CD14-positive monocyte (primary cell): ENCODE data around the gene ST7. TPM values are rescaled to one million over a fixed set of nuclear protein-coding genes. Genes with fewer than 3 reads are reported as not detected.

ENCODE experiments used
- DNase-seq, 3 donors: peaks; one replicate each; pipeline ENCODE4 v3.0.0-alpha.2; 2011 to 2022
- H2AFZ ChIP-seq: 2 replicates; pipeline ENCODE4 v1.6.0; 2012; ENCODE audit warnings: mild to moderate bottlenecking, low read depth, low read length, inconsistent platforms; ENCODE audit not compliant: insufficient read depth, poor library complexity, severe bottlenecking
- H3K27ac ChIP-seq, 2 donors: 1 replicate in 1 of 2; 2 replicates in 1 of 2; pipeline ENCODE4 v1.5.1; 2012 to 2013; ENCODE audit warnings: low read length in 2 of 2, control low read depth in 1 of 2, inconsistent platforms in 1 of 2, low read depth in 1 of 2, mild to moderate bottlenecking in 1 of 2
- H3K27me3 ChIP-seq, 2 donors: one replicate each; pipeline versions ENCODE4 v1.6.0 to v1.6.1; 2011 to 2013; ENCODE audit warnings: low read length in 2 of 2; ENCODE audit not compliant: control insufficient read depth in 2 of 2, insufficient read depth in 2 of 2
- H3K36me3 ChIP-seq, 2 donors: replicated peaks in 1 of 2; 1 replicate in 1 of 2; 2 replicates in 1 of 2; pipeline versions ENCODE4 v1.5.1 to v1.6.1; 2012 to 2013; ENCODE audit warnings: low read length in 2 of 2, control low read depth in 1 of 2, inconsistent platforms in 1 of 2, mild to moderate bottlenecking in 1 of 2; ENCODE audit not compliant: insufficient read depth in 2 of 2, control insufficient read depth in 1 of 2
- H3K4me1 ChIP-seq, 2 donors: 1 replicate in 1 of 2; 2 replicates in 1 of 2; pipeline versions ENCODE4 v1.5.1 to v1.6.1; 2012 to 2013; ENCODE audit warnings: low read length in 2 of 2, control low read depth in 1 of 2, inconsistent platforms in 1 of 2, mild to moderate bottlenecking in 1 of 2, moderate library complexity in 1 of 2; ENCODE audit not compliant: insufficient read depth in 2 of 2, control insufficient read depth in 1 of 2
- H3K4me2 ChIP-seq: replicated peaks from 2 replicates; pipeline ENCODE3; 2012; ENCODE audit warnings: low read length, moderate library complexity, mild to moderate bottlenecking; ENCODE audit not compliant: poor library complexity, severe bottlenecking; ENCODE audit errors: extremely low read depth
- H3K4me3 ChIP-seq, 3 experiments: fragments of 200-600 bp in 1 of 3; sonication (generic) in 1 of 3; replicated peaks in 1 of 3; 1 replicate in 2 of 3; 2 replicates in 1 of 3; pipeline ENCODE4 v1.5.1; 2011 to 2013; ENCODE audit warnings: low read length in 3 of 3, mild to moderate bottlenecking in 3 of 3, control low read depth in 2 of 3, low read depth in 2 of 3, inconsistent platforms in 1 of 3, moderate library complexity in 1 of 3
- H3K79me2 ChIP-seq: 2 replicates; pipeline ENCODE4 v1.6.0; 2012; ENCODE audit warnings: mild to moderate bottlenecking, control low read depth, inconsistent platforms, low read length, moderate library complexity; ENCODE audit not compliant: insufficient read depth
- H3K9ac ChIP-seq: 2 replicates; pipeline ENCODE4 v1.6.0; 2017; ENCODE audit warnings: low read length, mild to moderate bottlenecking; ENCODE audit not compliant: insufficient read depth, poor library complexity, severe bottlenecking
- H3K9me3 ChIP-seq, 2 donors: replicated peaks in 1 of 2; 1 replicate in 1 of 2; 2 replicates in 1 of 2; pipeline versions ENCODE4 v1.5.1 to v1.6.1; 2012 to 2013; ENCODE audit warnings: low read length in 2 of 2, control low read depth in 1 of 2; ENCODE audit not compliant: control insufficient read depth in 1 of 2, insufficient read depth in 1 of 2
- H4K20me1 ChIP-seq: 2 replicates; pipeline ENCODE4 v1.6.0; 2012; ENCODE audit warnings: mild to moderate bottlenecking, low read length, control low read depth, moderate library complexity; ENCODE audit not compliant: insufficient read depth
- H3K27ac Mint-ChIP-seq, 7 donors: one replicate each; pipeline ENCODE4 v1.8.0; 2020; ENCODE audit warnings: mild to moderate bottlenecking in 7 of 7, mixed read lengths in 7 of 7, moderate library complexity in 6 of 7, inconsistent platforms in 2 of 7
- H3K27me3 Mint-ChIP-seq, 3 donors: one replicate each; pipeline ENCODE4 v1.8.0; 2021 to 2022; ENCODE audit warnings: low read depth in 3 of 3, mild to moderate bottlenecking in 3 of 3, mixed read lengths in 3 of 3, moderate library complexity in 3 of 3, inconsistent platforms in 1 of 3
- H3K36me3 Mint-ChIP-seq, 2 donors: one replicate each; pipeline ENCODE4 v1.8.0; 2020; ENCODE audit warnings: mixed read lengths in 2 of 2, inconsistent platforms in 1 of 2, mild to moderate bottlenecking in 1 of 2
- H3K4me1 Mint-ChIP-seq: one replicate; pipeline ENCODE4 v1.8.0; 2020; ENCODE audit warnings: mild to moderate bottlenecking, mixed read lengths
- H3K4me3 Mint-ChIP-seq, 2 donors: one replicate each; pipeline ENCODE4 v1.8.0; 2020; ENCODE audit warnings: mild to moderate bottlenecking in 2 of 2, mixed read lengths in 2 of 2, moderate library complexity in 1 of 2
- H3K9me3 Mint-ChIP-seq, 7 donors: one replicate each; pipeline ENCODE4 v1.8.0; 2020 to 2022; ENCODE audit warnings: mixed read lengths in 7 of 7, mild to moderate bottlenecking in 6 of 7, moderate library complexity in 6 of 7, inconsistent platforms in 2 of 7
- CTCF ChIP-seq: fragments of 200-600 bp; IDR thresholded peaks from one replicate; pipeline ENCODE4 v1.8.0; 2022; ENCODE audit warnings: antibody characterized with exemption, mild to moderate bottlenecking
- WGBS: methylation state at CpG from one replicate; pipeline ENCODE4 v1.1.5; 2013; ENCODE audit warnings: missing lambda C conversion rate; ENCODE audit not compliant: insufficient coverage; 5-methylcytosine and 5-hydroxymethylcytosine counted together
- intact Hi-C, 2 donors: fragments of 100-400 bp; cut with micrococcal nuclease; formaldehyde crosslinking; loops; one replicate each; pipeline versions ENCODE4 v1.15.0 to v1.15.1; 2023
- polyA plus RNA-seq, 3 donors: library from polyadenylated mRNA; depleted of rRNA in 1 of 3; unstranded in 2 of 3; stranded (reverse) in 1 of 3; fragments of 300-500 nt in 2 of 3; fragments of >200 nt in 1 of 3; fragmentation: Illumina TruSeq in 2 of 3; gene quantifications; 1 replicate in 2 of 3; 2 replicates in 1 of 3; pipeline ENCODE4 v1.2.3, GENCODE V29; 2012 to 2021

ST7 gene
- polyA plus RNA-seq, 3 donors: 3.6 to 5.5 (median 4.1) TPM

DNA sequence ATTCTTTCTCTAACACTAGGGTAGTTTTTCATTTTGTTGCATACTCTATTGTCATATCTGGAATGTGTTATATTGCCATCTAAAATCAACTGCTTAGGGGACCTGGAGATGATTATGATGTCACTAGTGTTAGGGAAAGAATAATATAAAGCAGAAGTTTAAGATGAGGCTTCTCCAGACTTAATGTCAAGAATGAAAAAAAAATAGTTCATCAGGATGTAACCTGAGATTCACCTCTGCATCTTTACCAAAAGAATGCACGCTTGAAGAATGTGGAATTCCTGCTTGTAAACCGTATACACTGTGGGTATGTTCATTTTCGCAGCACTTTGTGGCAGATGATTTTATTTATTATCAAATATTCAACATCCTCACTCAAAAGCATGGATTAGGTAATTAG is 184.6 kb downstream of the ST7 start:
- Histone ChIP-seq H2AFZ (no peak overlapping the region), H3K27ac (peak overlapping the region in 1 of 2 donors; percentile 83), H3K4me2 (no peak overlapping the region), H3K9me3 (no peaks in the 10 kb centered on the region), H3K36me3 (no peaks in the 10 kb centered on the region), H4K20me1 (no peaks in the 10 kb centered on the region), H3K79me2 (no peaks in the 10 kb centered on the region), H3K9ac (no peak overlapping the region), H3K4me1 (peaks cover 40 to 49% of the 10 kb centered on the region in 2 donors), H3K27me3 (no peaks in the 10 kb centered on the region), H3K4me3 (no peak overlapping the region)
- peaks cover 55% of the 10 kb centered on the region for H3K4me1 Mint-ChIP-seq
- DNase-seq: no peak
- intact Hi-C loops: no loop called here
- H3K9me3 Mint-ChIP-seq: no peaks in the 10 kb centered on the region
- no peak for TF ChIP-seq CTCF
- WGBS: no CpG with 5 or more reads among the region's 3 CpGs
- H3K36me3 Mint-ChIP-seq: peaks cover 0 to 3% of the 10 kb centered on the region in 2 donors
- H3K27ac Mint-ChIP-seq: peak overlapping the region in 1 of 7 donors; percentile 61
- no peak overlapping the region for H3K4me3 Mint-ChIP-seq
- peaks cover 0 to 2% (median 0%) of the 10 kb centered on the region in 3 donors for H3K27me3 Mint-ChIP-seq

DNA sequence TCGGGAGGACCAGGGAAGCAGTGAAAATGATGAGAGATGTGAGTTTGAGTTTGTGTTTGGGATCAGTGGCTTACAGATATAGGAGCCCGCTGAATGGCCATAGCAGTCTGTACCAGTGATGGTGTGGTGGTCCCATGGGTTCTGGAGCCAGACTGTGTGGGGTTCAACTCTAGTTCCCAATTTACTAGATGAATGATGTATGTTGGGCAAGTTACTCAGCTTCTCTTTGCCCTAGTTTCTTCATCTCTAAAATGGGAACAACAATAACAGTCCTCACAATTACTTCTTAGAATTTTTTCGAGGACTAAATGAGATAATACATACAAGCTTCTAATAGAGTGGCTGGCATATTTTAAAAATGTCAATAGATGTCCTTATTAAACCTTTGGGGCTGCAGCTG is 185.2 kb downstream of the ST7 start:
- H3K27ac ChIP-seq: peak overlapping the region in 1 of 2 donors; percentile 83
- peak overlapping the region; percentile 2 to 68 for H3K4me3 Mint-ChIP-seq
- H3K9me3 ChIP-seq: no peaks in the 10 kb centered on the region
- peaks cover 46 to 55% of the 10 kb centered on the region in 2 donors for H3K4me1 ChIP-seq
- no peak overlapping the region for H3K9ac ChIP-seq
- peak in 1 of 3 donors; percentile 6 for DNase-seq
- H3K4me3 ChIP-seq: peak overlapping the region in 1 of 3 experiments; percentile 62
- H3K27me3 Mint-ChIP-seq: peaks cover 0 to 2% (median 0%) of the 10 kb centered on the region in 3 donors
- H3K27me3 ChIP-seq: no peaks in the 10 kb centered on the region
- H3K4me2 ChIP-seq: peak overlapping the region; percentile 67
- peak overlapping the region; percentile 43 to 85 (median 61) for H3K27ac Mint-ChIP-seq
- intact Hi-C loops: no loop called here
- H3K36me3 Mint-ChIP-seq: peaks cover 0 to 3% of the 10 kb centered on the region in 2 donors
- H2AFZ ChIP-seq: no peak overlapping the region
- no peaks in the 10 kb centered on the region for H4K20me1 ChIP-seq
- no peak for TF ChIP-seq CTCF
- H3K36me3 ChIP-seq: no peaks in the 10 kb centered on the region
- H3K79me2 ChIP-seq: no peaks in the 10 kb centered on the region
- WGBS: no CpG with 5 or more reads among the region's 3 CpGs
- H3K9me3 Mint-ChIP-seq: no peaks in the 10 kb centered on the region
- H3K4me1 Mint-ChIP-seq: peaks cover 57% of the 10 kb centered on the region
